HG03378 (cell line): ENCODE results near the gene MED19.
A peak's percentile ranks its signal among the peaks of the same experiment; 100 is the strongest.
"Not testable (repeated sequence)": the region's sequence is repeated elsewhere in the genome, so short reads cannot be mapped to it uniquely, and the experiment has no call there.

Experiments used
- ATAC-seq: cut with Tn5 transposase; IDR thresholded peaks from one replicate; pipeline ENCODE4 v1.9.1; 2021; ENCODE audit warnings: mild to moderate bottlenecking, moderate library complexity; ENCODE audit not compliant: unreplicated experiment

The MED19 gene

GRCh38 chr11:57705432-57705831 lies 6.6 kb downstream of the MED19 start:
- ATAC-seq = not testable (repeated sequence)

DNA sequence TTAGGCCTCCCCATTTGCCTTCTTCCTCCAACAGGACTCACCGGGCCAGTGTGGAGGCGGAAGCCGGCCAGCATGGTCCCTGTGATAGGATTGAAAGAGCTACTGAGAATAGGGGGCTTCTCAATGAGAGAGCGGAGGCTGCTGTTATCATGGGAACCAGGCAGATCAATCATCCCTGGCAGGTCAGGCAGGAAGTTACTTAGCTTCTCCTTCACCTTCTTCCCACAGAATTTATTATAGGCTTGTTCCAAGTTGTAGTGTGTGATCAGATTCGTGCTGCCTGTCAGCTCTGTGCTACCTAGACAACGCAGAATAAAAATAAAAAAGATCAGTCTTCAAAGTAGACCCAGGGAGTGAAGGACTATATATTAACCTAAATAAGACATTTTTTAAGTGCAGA lies 7.1 kb downstream of the MED19 start:
- ATAC-seq = no peak

DNA sequence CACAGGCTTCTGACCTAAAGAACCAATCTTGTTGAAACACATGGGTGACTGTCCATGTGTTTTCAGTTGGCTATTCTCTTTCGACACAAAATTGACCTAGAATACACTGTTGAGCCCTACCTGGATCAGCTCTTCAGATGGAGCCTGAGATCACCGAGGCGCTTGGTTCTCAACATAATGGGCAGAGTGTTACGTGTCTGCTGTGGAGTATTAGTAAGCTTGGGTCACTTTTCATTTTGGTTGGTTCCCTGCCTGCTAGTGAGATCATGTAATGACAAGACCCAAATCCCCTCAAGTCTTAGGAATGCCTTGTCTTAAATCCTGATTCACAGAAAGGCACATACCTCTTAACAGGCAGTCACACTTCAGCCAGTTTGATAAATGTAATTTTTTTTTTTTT lies 8.7 kb downstream of the MED19 start:
- ATAC-seq = no peak

GRCh38 chr11:57700425-57700824 lies 11.6 kb downstream of the MED19 start:
- no peak for ATAC-seq

DNA sequence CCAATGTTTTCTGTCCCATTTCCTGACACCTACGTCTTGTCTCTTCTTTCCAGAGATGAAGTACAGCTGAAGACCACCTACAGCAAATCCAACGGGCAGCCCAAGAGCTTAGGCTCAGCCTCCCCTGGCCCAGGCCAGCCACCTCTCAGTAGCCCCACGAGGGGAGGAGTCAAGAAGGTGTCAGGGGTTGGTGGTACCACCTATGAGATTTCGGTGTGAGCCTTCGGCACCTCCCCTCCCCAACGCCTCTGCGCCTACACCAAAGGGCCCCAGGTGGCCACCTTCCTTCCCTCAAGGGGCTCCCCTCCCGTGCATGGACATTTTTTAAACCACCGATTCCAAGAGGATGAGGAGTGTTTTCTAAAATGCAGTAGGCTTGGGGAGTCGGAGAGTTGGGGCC lies 12.2 kb downstream of the MED19 start:
- ATAC-seq = no peak

DNA sequence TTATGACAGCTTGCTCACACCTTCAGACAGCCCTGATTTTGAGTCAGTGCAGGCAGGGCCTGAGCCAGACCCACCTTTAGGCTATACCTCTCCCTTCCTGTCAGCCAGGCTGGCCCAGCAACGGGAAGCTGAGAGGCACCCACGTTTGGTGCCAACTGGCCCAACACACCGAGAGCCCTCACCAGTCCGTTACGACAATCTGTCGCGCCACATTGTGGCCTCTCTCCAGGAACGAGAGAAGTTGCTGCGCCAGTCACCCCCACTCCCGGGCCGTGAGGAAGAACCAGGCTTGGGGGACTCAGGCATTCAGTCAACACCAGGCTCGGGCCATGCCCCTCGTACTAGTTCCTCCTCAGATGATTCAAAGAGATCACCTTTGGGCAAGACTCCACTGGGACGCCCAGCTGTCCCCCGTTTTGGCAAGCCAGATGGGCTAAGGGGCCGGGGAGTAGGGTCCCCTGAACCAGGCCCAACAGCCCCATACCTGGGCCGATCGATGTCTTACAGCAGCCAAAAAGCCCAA lies 13.1 kb downstream of the MED19 start:
- no peak for ATAC-seq

DNA sequence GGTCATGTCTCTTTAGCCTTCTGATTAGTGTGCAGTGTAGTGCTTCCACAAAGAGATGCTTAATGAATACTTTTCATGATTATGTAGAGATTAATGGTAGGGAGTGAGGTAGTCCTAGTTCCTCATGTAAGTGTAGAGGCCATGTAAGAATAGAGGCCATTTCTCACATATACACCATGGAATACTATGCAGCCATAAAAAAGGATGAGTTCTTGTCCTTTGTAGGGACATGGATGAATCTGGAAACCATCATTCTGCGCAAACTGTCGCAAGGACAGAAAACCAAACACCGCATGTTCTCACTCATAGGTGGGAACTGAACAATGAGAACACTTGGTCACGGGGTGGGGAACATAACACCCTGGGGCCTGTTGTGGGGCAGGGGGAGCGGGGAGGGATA lies 21.5 kb downstream of the MED19 start:
- not testable (repeated sequence) for ATAC-seq

DNA sequence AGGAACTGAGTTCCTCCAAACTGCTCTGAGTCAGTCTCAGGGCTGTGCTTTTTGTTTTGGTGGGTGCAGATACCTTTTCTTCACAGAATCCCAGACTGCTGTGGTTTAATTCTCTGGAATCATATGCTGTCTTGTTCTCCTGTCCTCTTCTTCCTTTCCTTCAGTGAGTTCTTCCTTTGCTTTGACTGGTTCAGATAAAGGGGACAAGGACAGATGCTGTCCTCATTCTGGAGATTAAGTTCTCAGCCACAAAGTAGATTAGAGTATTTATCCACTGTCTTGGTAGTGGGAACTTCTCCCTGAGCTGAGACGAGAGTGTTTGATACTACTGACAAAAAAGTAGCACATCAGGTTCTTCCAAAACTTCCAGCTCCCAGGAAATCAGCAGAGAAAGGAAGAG lies 30.8 kb downstream of the MED19 start:
- no peak for ATAC-seq

- ATAC-seq = no peak
Observed at GRCh38 chr11:57680552-57680874, 31.5 kb downstream of the MED19 start.

DNA sequence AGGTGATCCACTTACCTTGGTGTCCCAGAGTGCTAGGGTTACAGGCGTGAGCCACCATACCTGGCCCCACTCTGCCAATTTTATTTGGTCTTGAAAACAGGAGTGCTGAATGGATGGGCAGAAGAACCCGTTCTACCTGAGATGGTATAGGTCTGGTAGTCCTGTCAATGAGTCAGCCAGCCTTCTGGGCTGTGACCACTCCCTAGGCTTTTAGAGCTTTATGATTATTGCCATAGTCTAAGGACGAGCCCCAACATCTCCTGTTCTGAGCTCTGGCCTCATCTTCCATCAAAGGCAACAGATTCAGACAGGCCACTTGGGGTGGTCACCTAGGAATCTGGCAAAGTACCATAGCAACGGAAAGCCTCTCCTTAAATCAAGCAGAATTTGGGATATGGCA lies 32.6 kb downstream of the MED19 start:
- no peak for ATAC-seq

DNA sequence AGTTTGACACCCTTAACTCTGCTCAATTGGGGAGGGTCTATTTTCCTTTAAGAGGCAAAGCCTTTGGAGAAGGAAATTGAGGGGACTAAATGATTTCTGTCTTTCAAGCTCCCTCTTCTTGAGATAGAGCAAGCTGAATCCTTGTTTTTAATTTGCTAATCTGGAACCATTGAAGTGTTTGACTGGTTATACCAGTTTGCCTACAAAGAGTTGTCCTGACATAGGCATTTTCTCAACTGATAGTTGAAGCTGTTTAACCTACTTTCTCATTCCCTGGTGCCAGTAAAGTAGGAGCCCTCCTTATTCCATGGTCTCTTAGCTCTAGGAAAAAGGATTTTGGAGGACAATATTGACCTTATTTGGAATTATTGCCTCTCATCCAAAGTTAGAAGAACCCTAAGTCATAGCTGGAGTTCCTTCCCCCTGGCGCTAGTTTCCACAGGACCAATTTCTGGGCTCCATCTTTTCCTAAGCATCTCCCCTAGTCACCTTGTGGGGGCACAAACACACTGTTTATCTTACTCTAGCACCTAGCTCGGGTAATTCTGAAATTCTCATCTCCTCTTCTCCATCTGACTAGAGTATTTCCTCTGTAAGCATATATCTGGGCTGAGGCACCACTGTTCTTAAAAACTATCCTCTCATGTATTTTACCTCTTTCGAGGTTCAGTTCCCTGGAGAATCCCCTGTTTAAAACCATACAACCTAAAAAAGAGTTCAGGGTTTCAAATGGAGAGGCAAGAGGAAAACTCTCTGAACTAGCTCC lies 36.7 kb downstream of the MED19 start:
- ATAC-seq = no peak

- no peak for ATAC-seq
Observed at GRCh38 chr11:57674251-57674650, 37.8 kb downstream of the MED19 start.

DNA sequence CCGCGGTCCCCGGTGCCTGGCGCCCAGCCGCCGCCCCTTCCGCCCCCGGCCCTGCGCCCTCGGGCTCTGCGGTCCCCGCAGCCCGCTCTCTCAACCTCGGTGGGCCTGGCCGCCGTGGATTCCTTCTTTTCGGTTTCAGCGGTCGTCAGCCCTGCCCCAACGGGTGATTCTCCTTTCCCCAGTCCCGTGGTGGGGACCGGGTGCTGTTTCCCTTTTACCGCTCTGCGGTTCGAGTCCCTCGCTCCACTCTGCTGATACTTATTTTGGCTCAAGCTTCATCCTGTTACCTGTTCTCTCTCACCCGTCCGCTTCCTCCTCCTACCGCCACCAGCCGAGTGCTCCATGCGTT lies 43.6 kb downstream of the MED19 start:
- ATAC-seq = no peak

- peak; percentile 77 for ATAC-seq
Observed at GRCh38 chr11:57667736-57668433, 44.1 kb downstream of the MED19 start, which contains the start of gene ZDHHC5. TSS of gene ZDHHC5 (plus strand) at chr11:57668114. CDS start at chr11:57673091, 4,977 bp downstream.

DNA sequence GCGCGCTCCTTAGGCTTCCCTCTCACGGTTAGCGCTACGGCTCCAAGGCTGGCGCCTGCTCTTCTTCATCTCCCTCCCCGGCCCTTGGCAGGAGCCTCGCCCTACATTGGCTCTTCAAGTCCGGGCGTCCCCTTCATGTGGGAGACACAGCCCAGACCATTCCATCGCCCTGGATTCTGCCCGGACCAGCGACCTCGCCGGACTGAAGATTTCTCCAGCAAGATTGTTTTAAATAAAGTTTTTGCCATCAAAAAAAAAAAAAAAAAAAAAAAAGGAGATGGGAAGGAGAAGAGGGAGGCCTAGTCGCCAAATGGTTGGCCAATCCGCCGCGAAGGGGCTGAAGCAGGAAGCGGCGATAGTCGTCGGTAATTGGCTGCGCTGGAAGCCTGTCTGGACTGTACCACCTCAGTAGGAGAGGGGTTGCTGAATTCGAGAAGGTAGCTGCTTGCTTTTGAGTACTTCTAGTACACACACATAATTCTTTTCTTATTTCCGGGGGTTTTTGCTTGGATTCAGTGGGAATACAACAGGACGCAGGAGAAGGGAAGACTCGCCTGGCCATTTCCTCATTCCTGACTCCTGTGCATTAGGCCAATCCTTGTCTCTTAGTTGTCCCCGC lies 44.8 kb downstream of the MED19 start:
- ATAC-seq = peak; percentile 72

DNA sequence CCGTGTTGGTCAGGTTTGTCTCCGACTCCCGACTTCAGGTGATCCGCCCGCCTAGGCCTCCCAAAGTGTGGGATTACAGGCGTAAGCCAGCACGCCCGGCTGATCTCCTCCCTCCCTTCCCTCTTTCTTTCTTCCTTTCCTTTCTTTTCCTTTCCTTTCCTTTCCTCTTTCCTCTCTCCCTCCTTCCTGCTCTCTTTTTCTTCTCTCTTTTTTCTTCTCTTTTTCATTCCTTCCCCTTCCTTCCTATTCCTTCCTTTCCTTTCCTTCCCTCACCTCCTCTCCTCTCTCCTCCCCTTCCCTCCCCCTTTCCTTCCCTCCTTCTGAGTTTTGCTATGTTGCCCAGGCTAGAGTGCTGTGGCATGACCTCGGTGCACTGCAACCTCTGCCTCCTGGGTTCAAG lies 48.0 kb downstream of the MED19 start:
- no peak for ATAC-seq

GRCh38 chr11:57662893-57663292 lies 49.1 kb downstream of the MED19 start:
- no peak for ATAC-seq

- no peak for ATAC-seq
Observed at GRCh38 chr11:57659669-57660068, 52.3 kb downstream of the MED19 start.

DNA sequence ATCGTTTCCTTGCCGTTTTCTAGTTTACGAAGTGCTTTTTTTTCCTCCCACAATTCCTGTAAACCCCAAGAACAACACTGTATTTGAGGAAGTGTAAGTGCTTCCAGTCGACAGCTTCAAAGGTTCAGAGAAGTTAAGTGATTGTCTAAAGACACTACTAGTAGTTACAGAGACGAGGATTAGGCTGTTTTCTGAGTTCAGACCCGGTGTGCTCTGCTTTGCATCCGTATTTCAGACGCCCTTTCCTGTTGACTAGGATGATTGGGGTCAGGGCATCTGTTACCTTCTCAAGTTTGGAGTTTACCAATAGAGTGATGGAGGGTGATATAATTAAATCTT lies 54.0 kb downstream of the MED19 start:
- ATAC-seq = no peak

GRCh38 chr11:57657194-57658022 lies 54.6 kb downstream of the MED19 start, which contains the start of gene CLP1:
TSS of gene CLP1 (plus strand) at chr11:57657762. CDS start at chr11:57659477, 1,715 bp downstream.
- ATAC-seq = peak; percentile 98

GRCh38 chr11:57656885-57657193 lies 55.2 kb downstream of the MED19 start:
- no peak for ATAC-seq
